Measurements from ENCODE around the gene PRXL2B. TPM values are rescaled to one million over a fixed set of nuclear protein-coding genes. Genes with fewer than 3 reads are reported as not detected.
"Not testable (repeated sequence)": the region's sequence is repeated elsewhere in the genome, so short reads cannot be mapped to it uniquely, and the experiment has no call there.

Gene PRXL2B
- total RNA-seq, 1 donor: 15.5 TPM

- no peak for TF ChIP-seq CTCF (IDR thresholded peaks at IDR 0.05; ENCODE audit: insufficient read depth, low read length)
- H3K4me3 ChIP-seq (ENCODE audit: low read depth, low read length): no peak overlapping the region
- no peak for DNase-seq (ENCODE audit: low read depth)
Observed at GRCh38 chr1:2617971-2618470, 31.4 kb downstream of the PRXL2B start.

- no peak for DNase-seq (ENCODE audit: low read depth)
- no peak overlapping the region for H3K4me3 ChIP-seq (ENCODE audit: low read depth, low read length)
- no peak for TF ChIP-seq CTCF (IDR thresholded peaks at IDR 0.05; ENCODE audit: insufficient read depth, low read length)
Observed at GRCh38 chr1:2623571-2624337, 37.2 kb downstream of the PRXL2B start.

- DNase-seq (ENCODE audit: low read depth): no peak
- no peak overlapping the region for H3K4me3 ChIP-seq (ENCODE audit: low read depth, low read length)
- TF ChIP-seq CTCF (IDR thresholded peaks at IDR 0.05; ENCODE audit: insufficient read depth, low read length): no peak
Observed at GRCh38 chr1:2624735-2625300, 38.2 kb downstream of the PRXL2B start.

GRCh38 chr1:2625311-2625710, 38.7 kb downstream of the PRXL2B start:
- no peak for TF ChIP-seq CTCF (IDR thresholded peaks at IDR 0.05; ENCODE audit: insufficient read depth, low read length)
- DNase-seq (ENCODE audit: low read depth): no peak
- no peak overlapping the region for H3K4me3 ChIP-seq (ENCODE audit: low read depth, low read length)

- H3K4me3 ChIP-seq (ENCODE audit: low read depth, low read length); DNase-seq (ENCODE audit: low read depth): not testable (repeated sequence)
Observed at GRCh38 chr1:2625748-2626147, 39.2 kb downstream of the PRXL2B start.

- H3K4me3 ChIP-seq (ENCODE audit: low read depth, low read length): no peak overlapping the region
- DNase-seq (ENCODE audit: low read depth): no peak
- no peak for TF ChIP-seq CTCF (IDR thresholded peaks at IDR 0.05; ENCODE audit: insufficient read depth, low read length)
Observed at GRCh38 chr1:2627746-2628145, 41.2 kb downstream of the PRXL2B start.

- DNase-seq (ENCODE audit: low read depth): no peak
- TF ChIP-seq CTCF (IDR thresholded peaks at IDR 0.05; ENCODE audit: insufficient read depth, low read length): no peak
- no peak overlapping the region for H3K4me3 ChIP-seq (ENCODE audit: low read depth, low read length)
Observed at GRCh38 chr1:2628191-2628932, 41.8 kb downstream of the PRXL2B start.
